ENCODE data around the gene TRAPPC3L. TPM values are rescaled to one million over a fixed set of nuclear protein-coding genes. Genes with fewer than 3 reads are reported as not detected.
"Not testable (repeated sequence)": the region's sequence is repeated elsewhere in the genome, so short reads cannot be mapped to it uniquely, and the experiment has no call there.

The TRAPPC3L gene
- total RNA-seq, 1 donor from 2014 or later: 0.49 TPM

GRCh38 chr6:116512734-116513133 lies 32.8 kb downstream of the TRAPPC3L start:
- DNase-seq: no peak

GRCh38 chr6:116512111-116512559 lies 33.3 kb downstream of the TRAPPC3L start:
- peak; percentile 30 for DNase-seq

- peak; percentile 23 for DNase-seq
Observed at GRCh38 chr6:116511424-116512110, 33.9 kb downstream of the TRAPPC3L start, which contains the start of gene CALHM5. Gene CALHM5, plus strand, starts transcription at chr6:116511639. Its CDS starts 58 bp downstream, at chr6:116511697.

- DNase-seq: no peak
Observed at GRCh38 chr6:116508527-116508926, 37.0 kb downstream of the TRAPPC3L start.

GRCh38 chr6:116507324-116507723 lies 38.2 kb downstream of the TRAPPC3L start:
- no peak for DNase-seq

- no peak for DNase-seq
Observed at GRCh38 chr6:116500969-116501433, 44.5 kb downstream of the TRAPPC3L start.

GRCh38 chr6:116497113-116497676 lies 48.3 kb downstream of the TRAPPC3L start:
- no peak for DNase-seq

- DNase-seq: not testable (repeated sequence)
Observed at GRCh38 chr6:116495161-116495560, 50.3 kb downstream of the TRAPPC3L start.

- DNase-seq: no peak
Observed at GRCh38 chr6:116492331-116493067, 53.0 kb downstream of the TRAPPC3L start.

- DNase-seq: no peak
Observed at GRCh38 chr6:116491610-116492330, 53.7 kb downstream of the TRAPPC3L start.

GRCh38 chr6:116485559-116486184 lies 59.8 kb downstream of the TRAPPC3L start:
- DNase-seq: peak; percentile 32

GRCh38 chr6:116483616-116484015 lies 61.9 kb downstream of the TRAPPC3L start:
- DNase-seq: no peak

- no peak for DNase-seq
Observed at GRCh38 chr6:116482780-116483179, 62.7 kb downstream of the TRAPPC3L start.

- peak; percentile 1 for DNase-seq
Observed at GRCh38 chr6:116476002-116476678, 69.3 kb downstream of the TRAPPC3L start.

GRCh38 chr6:116475141-116475540 lies 70.3 kb downstream of the TRAPPC3L start:
- DNase-seq: no peak

- no peak for DNase-seq
Observed at GRCh38 chr6:116472706-116473105, 72.8 kb downstream of the TRAPPC3L start.

- DNase-seq: no peak
Observed at GRCh38 chr6:116471531-116471930, 74.0 kb downstream of the TRAPPC3L start.

- no peak for DNase-seq
Observed at GRCh38 chr6:116468293-116468692, 77.2 kb downstream of the TRAPPC3L start.

GRCh38 chr6:116467514-116467913 lies 78.0 kb downstream of the TRAPPC3L start:
- DNase-seq: no peak

- DNase-seq: no peak
Observed at GRCh38 chr6:116467096-116467495, 78.4 kb downstream of the TRAPPC3L start.

- peak; percentile 35 for DNase-seq
Observed at GRCh38 chr6:116465246-116465645, 80.2 kb downstream of the TRAPPC3L start.

Data from skin of body (tissue), 2 donors.